NCI-H446 (cell line): ENCODE measurements around the gene CDHR2.
A peak's percentile ranks its signal among the peaks of the same experiment; 100 is the strongest.
"Not testable (repeated sequence)": the region's sequence is repeated elsewhere in the genome, so short reads cannot be mapped to it uniquely, and the experiment has no call there.

ENCODE experiments used
- DNase-seq, 2 experiments: peaks; one replicate each; lab custom pipeline; 2025; lab: John Stamatoyannopoulos, UW

Gene CDHR2

GRCh38 chr5:176573564-176574296 is 24.6 kb downstream of the CDHR2 start:
- peak; percentile 45 to 70 for DNase-seq

DNA sequence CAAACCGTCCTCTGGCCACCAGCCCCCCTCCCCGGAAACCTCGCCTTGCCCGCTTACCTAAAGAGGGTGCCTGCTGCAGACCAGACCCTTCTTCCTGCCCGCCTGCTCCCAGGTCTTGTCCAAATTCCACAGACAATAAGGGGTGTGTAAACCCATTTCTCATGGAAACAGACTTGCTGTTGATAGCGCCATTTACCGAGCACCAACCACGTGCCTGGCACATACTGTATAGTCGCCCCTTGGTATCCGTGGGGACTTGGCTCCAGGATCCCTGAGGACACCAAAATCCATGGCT is 25.1 kb downstream of the CDHR2 start:
- no peak for DNase-seq

- no peak for DNase-seq
These were observed 25.9 kb downstream of the CDHR2 start for GRCh38 chr5:176575066-176575465.

GRCh38 chr5:176575488-176576422 is 26.6 kb downstream of the CDHR2 start:
- DNase-seq: no peak

GRCh38 chr5:176577312-176578176 is 28.4 kb downstream of the CDHR2 start:
- no peak for DNase-seq

- no peak for DNase-seq
These were observed 29.3 kb downstream of the CDHR2 start for GRCh38 chr5:176578391-176578808.

DNA sequence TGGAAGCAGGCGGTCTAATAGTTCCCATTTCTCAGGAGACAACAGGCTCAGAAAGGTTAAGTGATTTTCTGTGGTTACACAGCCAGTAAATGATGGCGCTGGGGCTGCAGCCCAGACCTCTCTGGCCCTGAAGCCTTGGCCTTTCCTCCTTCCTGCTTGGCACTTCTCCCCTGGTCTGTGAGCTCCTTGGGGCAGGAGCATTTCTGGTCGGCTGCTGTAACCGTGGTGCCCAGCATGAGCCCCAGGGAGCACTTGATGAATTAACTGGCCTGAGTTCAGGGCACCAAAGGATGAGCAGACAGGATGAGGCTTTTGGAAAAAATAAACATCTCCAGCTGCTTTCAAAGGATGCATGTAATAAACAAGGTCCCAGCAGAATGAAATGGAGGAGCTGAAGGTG is 30.2 kb downstream of the CDHR2 start:
- DNase-seq: no peak

- no peak for DNase-seq
These were observed 32.2 kb downstream of the CDHR2 start for GRCh38 chr5:176581361-176581760.

GRCh38 chr5:176583076-176583475 is 33.9 kb downstream of the CDHR2 start:
- DNase-seq: no peak

- no peak for DNase-seq
These were observed 38.3 kb downstream of the CDHR2 start for GRCh38 chr5:176587398-176587797.

DNA sequence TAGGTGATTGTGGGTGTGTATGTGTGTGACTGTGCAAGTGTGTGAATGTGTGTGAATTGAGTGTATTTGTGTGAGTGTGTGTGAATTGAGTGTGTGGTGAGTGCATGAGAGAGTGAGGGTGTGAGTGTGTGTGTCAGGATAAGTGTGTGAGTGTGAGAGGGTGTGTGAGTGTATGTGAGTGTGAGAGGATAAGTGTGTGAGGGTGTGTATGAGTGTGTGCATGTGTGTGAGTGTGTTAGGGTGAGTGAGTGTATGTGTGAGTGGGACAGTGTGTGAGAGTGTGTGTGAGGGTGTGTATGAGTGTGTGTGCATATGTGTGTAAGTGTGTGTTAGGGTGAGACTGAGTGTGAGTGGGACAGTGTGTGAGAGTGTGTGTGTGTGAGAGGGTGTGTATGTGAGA is 39.2 kb downstream of the CDHR2 start:
- no peak for DNase-seq

DNA sequence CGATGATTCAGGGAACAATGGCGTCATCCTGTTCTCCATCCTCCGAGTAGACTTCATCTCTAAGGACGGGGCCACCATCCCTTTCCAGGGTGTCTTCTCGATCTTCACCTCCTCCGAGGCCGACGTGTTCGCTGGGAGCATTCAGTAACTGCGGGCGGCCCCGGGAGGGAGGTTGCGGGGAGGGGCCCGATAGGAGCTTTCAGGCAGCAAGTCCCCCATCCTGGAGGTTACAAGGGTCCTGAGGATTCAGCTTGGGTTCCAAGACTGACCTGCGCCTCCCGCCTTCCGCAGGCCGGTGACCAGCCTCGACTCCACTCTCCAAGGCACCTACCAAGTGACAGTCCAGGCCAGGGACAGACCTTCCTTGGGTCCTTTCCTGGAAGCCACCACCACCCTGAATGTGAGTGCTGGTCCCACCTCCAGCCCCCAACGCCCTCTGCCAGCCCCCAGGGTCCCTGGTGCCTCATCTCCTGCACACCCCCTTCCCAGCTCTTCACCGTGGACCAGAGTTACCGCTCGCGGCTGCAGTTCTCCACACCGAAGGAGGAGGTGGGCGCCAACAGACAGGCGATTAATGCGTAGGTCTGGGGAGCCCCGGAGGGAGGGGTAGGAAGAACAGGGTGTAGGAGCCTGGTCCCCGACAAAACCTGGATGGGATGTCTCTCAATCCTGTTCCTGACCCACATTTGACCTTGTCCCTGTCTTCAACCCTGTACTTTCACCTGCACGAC is 40.1 kb downstream of the CDHR2 start:
- DNase-seq: no peak

GRCh38 chr5:176590035-176590717 is 41.0 kb downstream of the CDHR2 start:
- DNase-seq: no peak

DNA sequence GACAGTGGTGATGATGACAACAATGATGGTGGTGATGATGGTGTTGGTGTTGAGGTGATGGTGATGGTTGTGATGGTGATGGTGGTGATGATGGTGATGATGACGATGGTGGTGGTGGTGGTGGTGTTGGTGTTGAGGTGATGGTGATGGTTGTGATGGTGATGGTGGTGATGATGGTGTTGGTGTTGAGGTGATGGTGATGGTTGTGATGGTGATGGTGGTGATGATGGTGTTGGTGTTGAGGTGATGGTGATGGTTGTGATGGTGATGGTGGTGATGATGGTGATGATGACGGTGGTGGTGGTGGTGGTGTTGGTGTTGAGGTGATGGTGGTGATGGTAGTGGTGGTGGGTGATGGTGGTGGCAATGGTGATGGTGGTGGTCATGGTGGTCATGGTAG is 42.5 kb downstream of the CDHR2 start:
- not testable (repeated sequence) for DNase-seq

GRCh38 chr5:176592573-176592972 is 43.4 kb downstream of the CDHR2 start:
- no peak for DNase-seq

DNA sequence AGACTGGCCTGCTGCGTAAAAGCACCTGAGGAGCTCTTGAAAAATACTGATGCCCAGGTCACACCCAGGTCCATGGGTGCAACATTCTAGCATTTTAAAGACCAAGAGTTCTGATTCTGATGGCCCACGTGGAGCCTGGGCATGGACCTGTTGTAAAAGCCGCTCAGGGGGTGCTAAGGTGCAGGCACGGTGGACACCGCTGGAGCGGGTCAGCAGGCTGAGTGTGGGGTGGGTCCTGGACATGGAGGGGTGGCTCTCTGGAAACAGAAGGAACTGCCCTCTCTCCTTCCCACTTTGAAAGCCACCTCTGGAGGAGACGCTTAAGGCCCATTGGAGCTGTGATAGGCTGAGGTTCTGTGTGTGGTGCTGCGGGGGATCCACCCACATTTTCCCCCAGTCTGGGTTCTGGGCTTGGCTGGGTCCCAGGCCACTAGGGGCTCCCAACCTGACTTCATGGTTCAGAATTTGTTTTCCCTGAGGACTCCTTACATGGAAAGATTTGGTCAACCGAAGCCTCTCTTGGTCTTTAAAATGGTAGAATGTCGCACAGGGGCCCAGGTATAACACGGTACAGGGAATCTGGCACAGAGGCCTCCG is 44.2 kb downstream of the CDHR2 start:
- no peak for DNase-seq

- DNase-seq: no peak
These were observed 45.4 kb downstream of the CDHR2 start for GRCh38 chr5:176594554-176594953.

DNA sequence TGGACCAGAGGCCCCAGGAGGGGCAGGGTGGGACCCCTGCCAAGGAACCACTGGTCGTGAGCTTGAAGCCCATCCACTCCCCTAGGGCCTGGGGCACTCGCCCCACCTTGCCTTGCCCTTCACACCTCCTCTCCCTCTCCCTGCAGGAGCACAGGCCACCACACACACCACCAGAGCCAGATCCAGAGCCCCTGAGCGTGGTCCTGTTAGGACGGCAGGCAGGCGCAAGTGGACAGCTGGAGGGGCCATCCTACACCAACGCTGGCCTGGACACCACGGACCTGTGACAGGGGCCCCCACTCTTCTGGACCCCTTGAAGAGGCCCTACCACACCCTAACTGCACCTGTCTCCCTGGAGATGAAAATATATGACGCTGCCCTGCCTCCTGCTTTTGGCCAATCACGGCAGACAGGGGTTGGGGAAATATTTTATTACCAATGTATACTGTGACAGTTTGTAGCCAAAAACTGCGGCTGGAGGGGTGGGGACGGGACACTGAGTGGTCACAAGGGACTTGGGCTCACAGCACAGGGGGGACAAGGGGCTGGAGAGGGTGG is 46.3 kb downstream of the CDHR2 start:
- no peak for DNase-seq

GRCh38 chr5:176596069-176596644 is 47.0 kb downstream of the CDHR2 start:
- DNase-seq: no peak
